Thoracic aorta (tissue), 2 donors: Measurements from ENCODE around the gene LPCAT3. TPM values are rescaled to one million over a fixed set of nuclear protein-coding genes. Genes with fewer than 3 reads are reported as not detected.

ENCODE experiments used
- ATAC-seq: fragments of 150-250 bp; one replicate; pipeline ENCODE4 v1.8.0; 2017; ENCODE audit warnings: low read depth; ENCODE audit not compliant: insufficient number of reproducible peaks, low FRiP score
- DNase-seq: peaks from one replicate; pipeline ENCODE4 v3.0.0-alpha.2; 2020; ENCODE audit warnings: low spot score
- H3K27ac ChIP-seq, 2 donors: fragments of 200-600 bp; sonication (generic); 1 replicate in 1 of 2; 2 replicates in 1 of 2; pipeline ENCODE4 v1.5.1; 2016; ENCODE audit warnings: mild to moderate bottlenecking in 2 of 2, moderate library complexity in 2 of 2
- H3K27me3 ChIP-seq: fragments of 200-600 bp; sonication (generic); replicated peaks from 2 replicates; pipeline ENCODE4 v1.6.0; 2016; ENCODE audit warnings: mild to moderate bottlenecking; ENCODE audit not compliant: insufficient read depth
- H3K36me3 ChIP-seq: fragments of 200-600 bp; sonication (generic); one replicate; pipeline ENCODE4 v1.5.1; 2016
- H3K4me1 ChIP-seq, 2 donors: fragments of 200-600 bp; sonication (generic); 1 replicate in 1 of 2; 2 replicates in 1 of 2; pipeline versions ENCODE4 v1.5.1 to v1.6.0; 2016; ENCODE audit warnings: low read depth in 2 of 2, mild to moderate bottlenecking in 1 of 2; ENCODE audit not compliant: control insufficient read depth in 1 of 2
- H3K4me3 ChIP-seq: fragments of 200-600 bp; sonication (generic); 2 replicates; pipeline ENCODE4 v1.5.1; 2016; ENCODE audit warnings: mild to moderate bottlenecking
- H3K9me3 ChIP-seq: fragments of 200-600 bp; sonication (generic); 2 replicates; pipeline ENCODE4 v1.5.1; 2016
- CTCF ChIP-seq: fragments of 200-600 bp; sonication (generic); IDR thresholded peaks from one replicate; pipeline ENCODE4 v1.5.1; 2019; ENCODE audit warnings: antibody characterized with exemption
- total RNA-seq, 2 donors: library from RNA; depleted of rRNA; stranded (reverse); fragments of >200 nt; gene quantifications; one replicate each; pipeline versions ENCODE4 v1.1.0 to v1.2.3, GENCODE V29; 2016

Gene LPCAT3
- total RNA-seq, 2 donors from 2014 or later = 40.5 to 51.9 TPM

GRCh38 chr12:6957741-6958608 lies 60.3 kb downstream of the LPCAT3 start:
- peak overlapping the region in 1 of 2 donors; percentile 9 for H3K27ac ChIP-seq
- DNase-seq = no peak
- ATAC-seq = no peak
- H3K9me3 ChIP-seq = no peaks in the 10 kb centered on the region
- H3K4me3 ChIP-seq = no peak overlapping the region
- H3K27me3 ChIP-seq = no peaks in the 10 kb centered on the region
- H3K36me3 ChIP-seq = no peaks in the 10 kb centered on the region
- H3K4me1 ChIP-seq = peaks cover 8 to 15% of the 10 kb centered on the region in 2 donors
- TF ChIP-seq CTCF = no peak

GRCh38 chr12:6957151-6957701 lies 61.0 kb downstream of the LPCAT3 start:
- Histone ChIP-seq H3K27me3 (no peaks in the 10 kb centered on the region), H3K4me3 (no peak overlapping the region), H3K27ac (no peak overlapping the region), H3K4me1 (peaks cover 6 to 15% of the 10 kb centered on the region in 2 donors), H3K9me3 (no peaks in the 10 kb centered on the region), H3K36me3 (no peaks in the 10 kb centered on the region)
- no peak for TF ChIP-seq CTCF
- ATAC-seq (no peak), DNase-seq (no peak)

GRCh38 chr12:6956021-6956727 lies 62.1 kb downstream of the LPCAT3 start:
- ATAC-seq (no peak), DNase-seq (no peak)

GRCh38 chr12:6955108-6956020 lies 62.9 kb downstream of the LPCAT3 start:
- Histone ChIP-seq H3K4me1 (peaks cover 5% of the 10 kb centered on the region in 2 donors), H3K27me3 (no peaks in the 10 kb centered on the region), H3K27ac (no peak overlapping the region), H3K36me3 (no peaks in the 10 kb centered on the region), H3K9me3 (no peaks in the 10 kb centered on the region), H3K4me3 (no peak overlapping the region)
- TF ChIP-seq CTCF = no peak
- ATAC-seq = no peak
- DNase-seq = no peak

More at GRCh38 chr12:6956021-6956727, 62.1 kb downstream of the LPCAT3 start:
- peaks cover 5 to 10% of the 10 kb centered on the region in 2 donors for H3K4me1 ChIP-seq
- H3K4me3 ChIP-seq = no peak overlapping the region
- H3K27me3 ChIP-seq = no peaks in the 10 kb centered on the region
- H3K9me3 ChIP-seq = no peaks in the 10 kb centered on the region
- no peak overlapping the region for H3K27ac ChIP-seq
- H3K36me3 ChIP-seq = no peaks in the 10 kb centered on the region
- TF ChIP-seq CTCF = no peak
